AG04449 (cell line): ENCODE data around the gene CIB1.
A peak's percentile ranks its signal among the peaks of the same experiment; 100 is the strongest.
"Not testable (repeated sequence)": the region's sequence is repeated elsewhere in the genome, so short reads cannot be mapped to it uniquely, and the experiment has no call there.

ENCODE experiments used
- CTCF ChIA-PET: fragments of 350-600 bp; formaldehyde crosslinking; extraction: SDS; loops from one replicate; lab custom pipeline; 2021; ENCODE audit warnings: antibody characterized with exemption; lab: Yijun Ruan, JAX
- POLR2A ChIA-PET: fragments of 400-600, 350-600 bp; formaldehyde crosslinking; extraction: SDS; loops from one replicate; lab custom pipeline; 2020; ENCODE audit warnings: antibody characterized with exemption, inconsistent platforms; lab: Yijun Ruan, JAX
- DNase-seq: peaks from one replicate; pipeline ENCODE4 v3.0.0-alpha.2; 2010; ENCODE audit warnings: low read depth, low spot score
- H3K4me3 ChIP-seq: 2 replicates; pipeline ENCODE4 v1.5.1; 2011; ENCODE audit warnings: low read depth, mild to moderate bottlenecking, control low read depth, low read length
- TF ChIP-seq, protein P1 (sequence below): IDR thresholded peaks from one replicate; pipeline ENCODE4 v1.5.1; 2011; ENCODE audit warnings: mild to moderate bottlenecking, moderate library complexity, low read length, control low read depth, inconsistent platforms; ENCODE audit not compliant: insufficient read depth; ENCODE audit errors: missing control alignments

The CIB1 gene

DNA sequence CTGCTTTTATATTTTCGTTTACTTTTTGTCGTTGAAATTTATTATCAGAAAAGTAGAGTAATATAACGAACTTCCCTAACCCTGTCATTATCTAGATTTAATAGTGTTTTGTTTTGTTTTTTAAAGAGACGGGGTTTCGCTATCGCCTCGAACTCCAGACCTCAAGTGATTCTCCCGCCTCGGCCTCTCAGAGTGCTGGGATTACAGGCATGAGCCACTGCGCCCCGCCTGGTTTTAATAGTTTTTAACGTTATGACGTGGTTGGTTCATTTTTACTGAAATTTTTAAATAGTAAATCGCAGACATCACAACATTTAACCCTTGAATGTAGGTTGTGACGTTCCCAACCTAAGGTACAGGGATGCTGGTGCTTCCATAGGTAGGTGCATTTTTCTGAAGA, 32.7 kb upstream of the CIB1 start:
- TF ChIP-seq, protein P1, sequence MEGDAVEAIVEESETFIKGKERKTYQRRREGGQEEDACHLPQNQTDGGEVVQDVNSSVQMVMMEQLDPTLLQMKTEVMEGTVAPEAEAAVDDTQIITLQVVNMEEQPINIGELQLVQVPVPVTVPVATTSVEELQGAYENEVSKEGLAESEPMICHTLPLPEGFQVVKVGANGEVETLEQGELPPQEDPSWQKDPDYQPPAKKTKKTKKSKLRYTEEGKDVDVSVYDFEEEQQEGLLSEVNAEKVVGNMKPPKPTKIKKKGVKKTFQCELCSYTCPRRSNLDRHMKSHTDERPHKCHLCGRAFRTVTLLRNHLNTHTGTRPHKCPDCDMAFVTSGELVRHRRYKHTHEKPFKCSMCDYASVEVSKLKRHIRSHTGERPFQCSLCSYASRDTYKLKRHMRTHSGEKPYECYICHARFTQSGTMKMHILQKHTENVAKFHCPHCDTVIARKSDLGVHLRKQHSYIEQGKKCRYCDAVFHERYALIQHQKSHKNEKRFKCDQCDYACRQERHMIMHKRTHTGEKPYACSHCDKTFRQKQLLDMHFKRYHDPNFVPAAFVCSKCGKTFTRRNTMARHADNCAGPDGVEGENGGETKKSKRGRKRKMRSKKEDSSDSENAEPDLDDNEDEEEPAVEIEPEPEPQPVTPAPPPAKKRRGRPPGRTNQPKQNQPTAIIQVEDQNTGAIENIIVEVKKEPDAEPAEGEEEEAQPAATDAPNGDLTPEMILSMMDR = no peak
- H3K4me3 ChIP-seq = peak overlapping the region; percentile 85
- ChIA-PET CTCF (interaction anchor here (1.1 to 1.5 kb wide), 2 partner anchors 17 to 27 kb away, joined by 3 to 6 read pairs; partner anchors contain the start of gene TTLL13), POLR2A (no interaction called here)
- no peak for DNase-seq

DNA sequence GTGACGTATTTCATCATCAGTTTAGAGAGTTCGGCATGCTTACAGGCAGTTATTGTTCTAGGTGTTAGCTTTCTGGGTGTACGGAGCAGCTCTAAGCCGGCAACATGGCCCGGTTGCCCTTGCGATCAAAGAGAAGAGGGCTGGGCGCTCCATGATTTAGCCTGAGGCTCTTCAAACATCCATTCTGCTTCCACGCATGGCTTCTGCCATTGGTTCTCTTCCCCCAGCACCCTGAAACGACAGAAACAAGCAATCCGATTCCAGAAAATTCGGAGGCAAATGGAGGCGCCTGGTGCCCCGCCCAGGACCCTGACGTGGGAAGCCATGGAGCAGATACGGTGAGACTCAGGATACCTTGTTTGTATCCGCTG, 32.3 kb upstream of the CIB1 start:
- DNase-seq = no peak
- ChIA-PET POLR2A (no interaction called here), CTCF (interaction anchor here (1.1 to 1.5 kb wide), 2 partner anchors 17 to 27 kb away, joined by 3 to 6 read pairs; partner anchors contain the start of gene TTLL13)
- TF ChIP-seq, protein P1 = no peak
- peak overlapping the region; percentile 85 for H3K4me3 ChIP-seq

DNA sequence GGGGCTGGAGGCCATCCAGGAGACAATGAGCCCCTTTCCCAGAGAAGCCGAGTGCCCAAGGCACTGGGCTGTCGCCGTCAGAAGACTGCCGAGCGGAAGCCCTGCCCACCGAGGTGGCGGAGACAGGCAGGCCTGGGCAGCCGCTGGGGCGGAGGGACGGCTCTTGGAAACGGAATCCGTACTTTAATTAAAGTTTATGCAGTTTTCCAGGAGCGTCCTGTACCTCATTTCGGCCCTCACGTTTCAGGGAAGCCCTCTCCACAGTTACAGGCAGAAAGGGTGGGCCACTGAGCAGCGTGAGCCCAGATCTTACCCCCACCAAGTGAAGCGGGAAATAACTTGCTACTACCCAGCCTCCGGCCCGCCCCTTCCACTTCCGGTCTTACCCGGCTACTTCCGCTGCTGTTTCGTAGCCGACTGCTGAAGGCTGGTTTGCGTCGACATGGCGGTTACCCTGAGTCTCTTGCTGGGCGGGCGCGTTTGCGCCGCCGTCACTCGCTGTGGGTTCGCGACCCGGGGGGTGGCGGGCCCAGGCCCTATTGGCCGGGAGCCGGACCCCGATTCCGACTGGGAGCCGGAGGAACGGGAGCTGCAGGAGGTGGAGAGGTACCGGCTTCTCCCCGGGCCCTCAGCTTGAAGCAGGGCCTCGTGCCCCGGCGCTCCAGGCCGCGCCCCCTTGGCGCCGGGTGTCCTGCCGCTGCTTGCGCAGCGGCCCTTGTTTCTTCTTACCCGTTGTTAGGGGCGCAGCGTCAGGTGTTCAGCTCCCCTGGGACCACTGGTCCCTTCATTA, 31.7 kb upstream of the CIB1 start, which contains the start of gene NGRN:
Gene NGRN (plus strand): TSS at position 402 of the 790 bp plus-strand sequence. CDS start 41 bp downstream, at position 443.
- POLR2A ChIA-PET = no interaction called here
- peak within 1 kb of the TSS; percentile 85 for H3K4me3 ChIP-seq
- CTCF ChIA-PET = interaction anchor here (1.1 to 1.5 kb wide), 2 partner anchors 16 to 28 kb away, joined by 3 to 6 read pairs; partner anchors contain the start of gene TTLL13
- peak; percentile 44 for DNase-seq
- TF ChIP-seq, protein P1 = no peak

GRCh38 chr15:90264671-90265070, 30.9 kb upstream of the CIB1 start:
- H3K4me3 ChIP-seq = peak overlapping the region; percentile 85

DNA sequence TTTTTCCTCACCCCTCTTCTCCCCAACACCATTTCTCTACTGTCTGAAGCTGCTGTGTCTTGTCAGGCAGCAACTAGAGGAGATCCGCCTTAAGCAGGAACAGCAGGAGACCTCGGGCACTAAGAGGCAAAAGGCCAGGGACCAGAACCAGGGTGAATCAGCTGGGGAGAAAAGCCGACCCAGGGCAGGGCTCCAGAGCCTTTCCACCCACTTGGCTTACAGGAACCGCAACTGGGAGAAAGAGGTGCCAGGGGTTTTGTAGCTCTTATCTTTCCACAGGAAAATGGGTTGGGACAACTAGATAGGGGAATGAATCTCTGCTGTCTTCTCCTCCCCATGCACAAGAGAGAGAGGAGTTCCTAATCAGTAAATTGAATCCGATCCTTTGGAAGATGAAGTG, 28.7 kb upstream of the CIB1 start:
- TF ChIP-seq, protein P1 = no peak
- H3K4me3 ChIP-seq = no peak overlapping the region
- POLR2A ChIA-PET = no interaction called here
- DNase-seq = no peak
- CTCF ChIA-PET = interaction anchor here (1.0 to 1.2 kb wide), 2 partner anchors 13 to 672 kb away, joined by 3 read pairs; partner anchors contain the start of gene TTLL13

More at GRCh38 chr15:90264671-90265070, 30.9 kb upstream of the CIB1 start:
- ChIA-PET CTCF (no interaction called here), POLR2A (no interaction called here)
- no peak for DNase-seq
- TF ChIP-seq, protein P1 = no peak

GRCh38 chr15:90261811-90262210, 28.1 kb upstream of the CIB1 start:
- DNase-seq = no peak
- TF ChIP-seq, protein P1 = no peak
- POLR2A ChIA-PET = no interaction called here
- CTCF ChIA-PET = interaction anchor here (1.0 to 1.2 kb wide), 2 partner anchors 13 to 673 kb away, joined by 3 read pairs; partner anchors contain the start of gene TTLL13
- no peak overlapping the region for H3K4me3 ChIP-seq

DNA sequence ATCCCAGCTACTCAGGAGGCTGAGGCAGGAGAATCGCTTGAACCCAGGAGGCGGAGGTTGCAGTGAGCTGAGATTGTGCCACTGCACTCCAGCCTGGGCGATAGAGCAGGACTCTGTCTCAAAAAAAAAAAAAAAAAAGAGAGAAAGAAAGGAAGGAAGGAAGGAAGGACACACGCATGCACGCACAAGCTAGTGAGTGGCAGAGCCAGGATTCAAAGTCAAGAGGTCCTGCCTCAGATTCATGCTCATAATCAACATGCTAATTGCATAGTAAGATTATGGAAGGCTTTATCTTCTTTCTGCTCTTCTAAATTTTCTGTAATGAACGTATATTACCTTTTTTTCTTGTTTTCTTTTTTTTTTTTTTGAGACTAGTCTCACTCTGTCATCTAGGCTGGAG, 27.0 kb upstream of the CIB1 start:
- POLR2A ChIA-PET, CTCF ChIA-PET, DNase-seq, H3K4me3 ChIP-seq: not testable (repeated sequence)
